BLaER1 (cell line): ENCODE results near the gene IQGAP3.

ENCODE experiments used
- H3K27ac ChIP-seq: shearing (Covaris generic); formaldehyde crosslinking; 2 replicates; pipeline ENCODE4 v1.8.1; 2022
- H3K27me3 ChIP-seq: shearing (Covaris generic); formaldehyde crosslinking; 2 replicates; pipeline ENCODE4 v1.8.1; 2022
- H3K36me3 ChIP-seq: shearing (Covaris generic); formaldehyde crosslinking; 2 replicates; pipeline ENCODE4 v1.8.1; 2022
- H3K4me1 ChIP-seq: shearing (Covaris generic); formaldehyde crosslinking; 2 replicates; pipeline ENCODE4 v1.8.1; 2022
- H3K4me2 ChIP-seq: shearing (Covaris generic); formaldehyde crosslinking; 2 replicates; pipeline ENCODE4 v1.8.1; 2022
- H3K4me3 ChIP-seq: shearing (Covaris generic); formaldehyde crosslinking; 2 replicates; pipeline ENCODE4 v1.8.1; 2022
- H3K9ac ChIP-seq: shearing (Covaris generic); formaldehyde crosslinking; 2 replicates; pipeline ENCODE4 v1.8.1; 2022
- H3K9me3 ChIP-seq: shearing (Covaris generic); formaldehyde crosslinking; 2 replicates; pipeline ENCODE4 v1.8.1; 2022
- H4K20me1 ChIP-seq: shearing (Covaris generic); formaldehyde crosslinking; 2 replicates; pipeline ENCODE4 v1.8.1; 2022
- Cebpa-rat ChIP-seq: shearing (Covaris generic); IDR thresholded peaks from 2 replicates; pipeline ENCODE4 v1.8.1; 2022

Gene IQGAP3

DNA sequence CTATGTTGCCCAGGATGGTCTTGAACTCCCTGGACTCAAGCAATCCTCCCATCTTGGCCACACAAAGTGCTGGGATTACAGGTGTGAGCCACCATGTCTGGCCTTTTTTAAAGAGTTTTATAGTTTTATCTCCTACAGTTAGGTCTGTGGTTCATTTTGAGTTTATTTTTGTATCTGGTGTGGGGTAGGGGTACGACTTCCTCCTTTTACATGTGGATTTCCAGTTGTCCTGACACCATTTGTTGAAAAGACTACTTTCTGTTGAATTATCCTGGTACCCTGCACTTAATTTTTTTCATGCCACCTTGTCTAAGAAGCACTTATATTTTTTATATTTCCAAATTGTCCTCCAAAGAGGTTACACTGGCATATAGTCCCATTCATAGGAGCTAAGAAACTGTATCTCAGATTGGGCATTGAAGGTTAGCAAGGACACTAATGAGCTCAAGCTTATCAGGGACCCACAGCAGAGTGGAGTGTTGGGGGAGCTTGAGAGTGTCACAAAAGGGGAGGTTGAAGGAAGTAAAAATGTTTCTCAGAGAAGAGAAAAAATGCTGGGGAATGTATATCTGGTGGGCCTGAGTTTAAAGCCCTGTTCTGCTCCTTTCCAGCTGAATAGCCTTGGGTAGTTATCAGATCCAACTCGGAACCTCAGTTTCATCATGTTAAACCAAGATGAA lies 48.4 kb downstream of the IQGAP3 start:
- peaks cover 55% of the 10 kb centered on the region for H3K4me1 ChIP-seq
- no peak for TF ChIP-seq Cebpa-rat
- peak overlapping the region; percentile 70 for H3K27ac ChIP-seq
- H3K36me3 ChIP-seq = peaks cover 26% of the 10 kb centered on the region
- H3K9me3 ChIP-seq = no peaks in the 10 kb centered on the region
- peak overlapping the region; percentile 78 for H3K9ac ChIP-seq
- H4K20me1 ChIP-seq = no peaks in the 10 kb centered on the region
- peak overlapping the region; percentile 93 for H3K4me2 ChIP-seq
- H3K27me3 ChIP-seq = no peaks in the 10 kb centered on the region
- 0 out of 2 replicates have a peak overlapping the region, but pooled peaks have one; percentile 55 for H3K4me3 ChIP-seq

DNA sequence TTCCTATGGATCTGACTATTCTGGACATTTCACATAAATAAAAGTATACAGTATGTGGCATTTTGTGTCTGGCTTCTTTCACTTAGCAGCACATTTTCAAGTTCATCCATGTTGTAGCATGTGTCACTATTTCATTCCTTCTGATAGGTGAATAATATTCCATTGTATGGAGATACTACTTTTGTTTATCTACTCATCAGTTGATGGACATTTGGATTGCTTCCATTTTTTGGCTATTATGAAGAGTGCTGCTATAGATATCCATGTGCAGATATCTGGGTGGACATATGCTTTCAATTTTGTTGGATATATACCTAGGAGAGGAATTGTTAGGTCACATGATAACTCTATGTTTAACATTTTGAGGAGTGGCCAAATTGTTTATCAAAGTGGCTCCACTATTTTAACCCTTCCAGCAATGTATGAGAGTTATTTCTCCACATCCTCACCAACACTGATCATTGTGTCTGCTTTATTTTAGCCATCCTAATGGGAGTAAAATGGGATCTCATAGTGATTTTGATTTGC lies 49.9 kb downstream of the IQGAP3 start:
- H3K4me1 ChIP-seq = peaks cover 42% of the 10 kb centered on the region
- H3K4me3 ChIP-seq = no peak overlapping the region
- no peaks in the 10 kb centered on the region for H4K20me1 ChIP-seq
- no peak overlapping the region for H3K9ac ChIP-seq
- TF ChIP-seq Cebpa-rat = no peak
- H3K4me2 ChIP-seq = peak overlapping the region; percentile 6; the same call in 1 of the 2 replicates
- H3K9me3 ChIP-seq = no peaks in the 10 kb centered on the region
- H3K27ac ChIP-seq = peak overlapping the region; percentile 70; the same call in 1 of the 2 replicates
- H3K36me3 ChIP-seq = peaks cover 12% of the 10 kb centered on the region
- no peaks in the 10 kb centered on the region for H3K27me3 ChIP-seq

DNA sequence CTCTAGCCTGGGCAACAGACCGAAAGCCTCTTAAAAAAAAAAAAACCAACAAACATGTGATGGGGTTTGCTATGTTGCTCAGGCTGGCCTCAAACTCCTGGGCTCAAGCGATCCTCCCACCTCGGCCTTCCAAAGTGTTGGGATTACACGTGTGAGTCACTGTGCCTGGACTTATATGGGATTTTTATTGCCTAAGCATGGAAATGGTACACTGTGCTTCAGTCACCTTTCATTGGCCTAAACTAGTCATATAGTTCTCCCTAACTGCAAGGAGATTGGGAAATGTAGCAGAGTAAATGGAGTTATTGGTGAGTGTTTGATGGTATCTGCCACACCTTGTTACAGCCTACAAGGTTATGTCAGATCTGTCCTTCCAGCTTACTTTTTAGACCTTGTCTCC lies 54.6 kb downstream of the IQGAP3 start:
- TF ChIP-seq Cebpa-rat = no peak
- H3K9ac ChIP-seq = no peak overlapping the region
- no peaks in the 10 kb centered on the region for H3K9me3 ChIP-seq
- H3K4me3 ChIP-seq = no peak overlapping the region
- H3K36me3 ChIP-seq = no peaks in the 10 kb centered on the region
- no peaks in the 10 kb centered on the region for H3K27me3 ChIP-seq
- H3K27ac ChIP-seq = no peak overlapping the region
- H4K20me1 ChIP-seq = no peaks in the 10 kb centered on the region
- no peak overlapping the region for H3K4me2 ChIP-seq
- H3K4me1 ChIP-seq = peaks cover 2% of the 10 kb centered on the region; the same call in 1 of the 2 replicates

DNA sequence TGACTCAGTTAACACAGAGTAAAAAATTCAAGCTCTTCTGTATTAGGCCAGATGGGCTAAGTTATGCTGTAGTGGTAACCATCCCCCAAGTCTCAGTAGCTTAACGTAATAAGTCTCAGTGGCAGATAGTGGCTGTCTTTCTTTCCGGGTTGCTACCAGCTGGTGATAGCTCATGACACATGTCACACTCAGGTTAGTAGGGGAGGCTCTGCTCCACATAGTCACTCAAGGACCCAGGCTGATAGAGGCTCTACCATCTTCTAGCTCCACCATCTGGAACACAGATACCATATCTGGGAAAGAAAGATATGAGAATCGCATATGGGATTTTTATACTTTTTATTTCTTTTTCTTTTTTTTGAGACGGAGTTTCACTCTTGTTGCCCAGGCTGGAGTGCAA lies 55.5 kb downstream of the IQGAP3 start:
- no peaks in the 10 kb centered on the region for H3K9me3 ChIP-seq
- H3K9ac ChIP-seq = no peak overlapping the region

GRCh38 chr1:156515956-156516355 lies 56.4 kb downstream of the IQGAP3 start:
- Histone ChIP-seq H3K9me3 (no peaks in the 10 kb centered on the region), H4K20me1 (no peaks in the 10 kb centered on the region), H3K27me3 (no peaks in the 10 kb centered on the region), H3K9ac (no peak overlapping the region), H3K36me3 (no peaks in the 10 kb centered on the region), H3K27ac (no peak overlapping the region), H3K4me3 (no peak overlapping the region), H3K4me2 (no peak overlapping the region), H3K4me1 (peaks cover 6% of the 10 kb centered on the region; the same call in 1 of the 2 replicates)
- no peak for TF ChIP-seq Cebpa-rat

More for the DNA sequence above, 55.5 kb downstream of the IQGAP3 start:
- H3K27ac ChIP-seq = no peak overlapping the region
- TF ChIP-seq Cebpa-rat = no peak
- H3K27me3 ChIP-seq = no peaks in the 10 kb centered on the region
- no peak overlapping the region for H3K4me2 ChIP-seq
- peaks cover 6% of the 10 kb centered on the region; the same call in 1 of the 2 replicates for H3K4me1 ChIP-seq
- no peak overlapping the region for H3K4me3 ChIP-seq
- H4K20me1 ChIP-seq = no peaks in the 10 kb centered on the region
- no peaks in the 10 kb centered on the region for H3K36me3 ChIP-seq

GRCh38 chr1:156513185-156513584 lies 59.2 kb downstream of the IQGAP3 start:
- Histone ChIP-seq H3K27me3 (no peaks in the 10 kb centered on the region), H3K4me2 (no peak overlapping the region), H3K4me1 (peaks cover 24% of the 10 kb centered on the region), H3K4me3 (no peak overlapping the region), H4K20me1 (no peaks in the 10 kb centered on the region), H3K9ac (no peak overlapping the region), H3K36me3 (no peaks in the 10 kb centered on the region), H3K9me3 (no peaks in the 10 kb centered on the region), H3K27ac (no peak overlapping the region)
- no peak for TF ChIP-seq Cebpa-rat

- peaks cover 40% of the 10 kb centered on the region for H3K4me1 ChIP-seq
- TF ChIP-seq Cebpa-rat = no peak
- H3K36me3 ChIP-seq = no peaks in the 10 kb centered on the region
- H3K9me3 ChIP-seq = no peaks in the 10 kb centered on the region
- H3K9ac ChIP-seq = no peak overlapping the region
- no peak overlapping the region for H3K4me2 ChIP-seq
- H3K27ac ChIP-seq = no peak overlapping the region
- no peaks in the 10 kb centered on the region for H3K27me3 ChIP-seq
- H3K4me3 ChIP-seq = no peak overlapping the region
- H4K20me1 ChIP-seq = no peaks in the 10 kb centered on the region
Observed at GRCh38 chr1:156511644-156512043, 60.7 kb downstream of the IQGAP3 start.

GRCh38 chr1:156510709-156511108 lies 61.7 kb downstream of the IQGAP3 start:
- Histone ChIP-seq H3K4me2 (no peak overlapping the region), H3K9ac (no peak overlapping the region), H3K36me3 (no peaks in the 10 kb centered on the region), H4K20me1 (no peaks in the 10 kb centered on the region), H3K27me3 (no peaks in the 10 kb centered on the region), H3K4me1 (peaks cover 49% of the 10 kb centered on the region), H3K27ac (no peak overlapping the region), H3K4me3 (no peak overlapping the region), H3K9me3 (no peaks in the 10 kb centered on the region)
- no peak for TF ChIP-seq Cebpa-rat

DNA sequence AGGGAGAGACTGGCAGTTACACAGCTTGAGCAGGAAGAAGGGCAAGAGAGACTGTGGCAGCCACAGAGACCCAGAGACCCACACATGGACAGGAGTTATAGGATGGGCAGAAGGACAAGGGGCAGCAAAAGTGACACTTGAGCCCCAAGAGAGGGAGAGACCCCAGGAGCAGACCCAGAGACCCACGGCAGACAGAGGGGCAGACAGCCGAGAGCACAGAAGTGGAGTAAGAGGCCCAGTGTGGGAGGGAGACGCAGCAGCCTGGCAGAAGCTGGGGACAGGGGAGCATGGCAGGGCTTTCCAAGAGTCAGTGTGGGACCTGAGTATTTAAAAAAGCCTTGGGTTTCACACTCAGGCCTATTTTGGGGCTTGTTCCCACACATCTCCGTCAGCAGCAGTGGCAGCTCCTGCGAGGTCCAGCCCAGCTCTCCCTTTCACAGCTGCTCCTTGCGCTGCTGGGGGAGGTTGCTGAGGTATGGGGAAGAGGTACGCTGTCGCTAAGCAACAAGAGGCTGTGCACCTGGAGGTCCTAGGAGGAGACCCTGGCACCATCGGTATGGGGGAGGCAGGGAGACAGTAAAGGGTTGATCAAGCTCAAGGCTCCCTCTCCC lies 62.8 kb downstream of the IQGAP3 start:
- Histone ChIP-seq H3K27ac (peak overlapping the region; percentile 83), H3K9ac (peak overlapping the region; percentile 40; the same call in 1 of the 2 replicates), H3K36me3 (no peaks in the 10 kb centered on the region), H4K20me1 (no peaks in the 10 kb centered on the region), H3K9me3 (no peaks in the 10 kb centered on the region), H3K27me3 (no peaks in the 10 kb centered on the region), H3K4me1 (peaks cover 56% of the 10 kb centered on the region), H3K4me2 (peak overlapping the region; percentile 96; the same call in 1 of the 2 replicates), H3K4me3 (no peak overlapping the region)
- TF ChIP-seq Cebpa-rat = no peak

DNA sequence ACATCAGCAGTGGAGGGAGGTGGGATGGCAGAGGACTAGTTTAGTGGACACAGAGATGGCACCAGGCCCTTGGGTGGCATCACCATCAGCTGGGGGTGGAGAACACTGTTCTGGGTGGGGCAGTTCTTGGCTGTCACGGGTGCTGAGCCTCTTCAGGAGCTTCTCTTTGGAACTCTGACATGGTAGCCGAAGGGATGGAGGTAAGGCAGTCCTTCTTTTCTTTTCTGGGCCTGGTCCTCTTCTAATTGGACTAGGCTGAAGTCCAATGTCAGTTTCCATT lies 63.5 kb downstream of the IQGAP3 start:
- Histone ChIP-seq H3K27me3 (no peaks in the 10 kb centered on the region), H3K4me1 (peaks cover 62% of the 10 kb centered on the region), H3K27ac (peak overlapping the region; percentile 83), H3K36me3 (no peaks in the 10 kb centered on the region), H3K9me3 (no peaks in the 10 kb centered on the region), H3K9ac (no peak overlapping the region), H3K4me3 (no peak overlapping the region), H4K20me1 (no peaks in the 10 kb centered on the region), H3K4me2 (peak overlapping the region; percentile 96)
- no peak for TF ChIP-seq Cebpa-rat
